ENCODE results near the gene MED12L.

Gene MED12L

DNA sequence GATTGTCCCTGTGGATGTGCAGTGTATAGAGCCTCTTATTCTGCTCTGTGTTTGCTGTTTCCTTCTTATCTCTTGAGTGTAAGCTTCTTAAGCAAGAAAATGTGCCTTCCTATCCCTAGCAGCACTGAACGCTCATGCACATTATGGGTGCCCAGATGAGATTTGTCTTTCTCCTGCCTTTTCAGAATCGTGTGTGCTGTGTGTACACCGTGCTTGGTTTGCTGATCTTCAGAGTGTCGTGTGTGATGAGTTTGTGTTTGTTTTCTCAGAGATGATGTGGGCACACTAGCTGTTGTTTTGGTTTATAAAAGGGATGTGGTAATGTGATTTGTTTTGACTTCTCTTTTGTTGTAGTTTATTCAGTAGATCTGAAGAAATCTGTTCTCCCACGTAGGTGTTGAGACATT is 97.8 kb downstream of the MED12L start:
- Histone ChIP-seq H3K27ac (replicated peaks) (no peak overlapping the region), H3K4me3 (replicated peaks; ENCODE audit: insufficient read depth, low read length) (no peak overlapping the region), H3K27me3 (ENCODE audit: insufficient read depth, poor library complexity, severe bottlenecking) (no peaks in the 10 kb centered on the region)
- DNase-seq (ENCODE audit: low read depth in 1 of 2, low spot score in 1 of 2): no peak
- TF ChIP-seq, protein P1, sequence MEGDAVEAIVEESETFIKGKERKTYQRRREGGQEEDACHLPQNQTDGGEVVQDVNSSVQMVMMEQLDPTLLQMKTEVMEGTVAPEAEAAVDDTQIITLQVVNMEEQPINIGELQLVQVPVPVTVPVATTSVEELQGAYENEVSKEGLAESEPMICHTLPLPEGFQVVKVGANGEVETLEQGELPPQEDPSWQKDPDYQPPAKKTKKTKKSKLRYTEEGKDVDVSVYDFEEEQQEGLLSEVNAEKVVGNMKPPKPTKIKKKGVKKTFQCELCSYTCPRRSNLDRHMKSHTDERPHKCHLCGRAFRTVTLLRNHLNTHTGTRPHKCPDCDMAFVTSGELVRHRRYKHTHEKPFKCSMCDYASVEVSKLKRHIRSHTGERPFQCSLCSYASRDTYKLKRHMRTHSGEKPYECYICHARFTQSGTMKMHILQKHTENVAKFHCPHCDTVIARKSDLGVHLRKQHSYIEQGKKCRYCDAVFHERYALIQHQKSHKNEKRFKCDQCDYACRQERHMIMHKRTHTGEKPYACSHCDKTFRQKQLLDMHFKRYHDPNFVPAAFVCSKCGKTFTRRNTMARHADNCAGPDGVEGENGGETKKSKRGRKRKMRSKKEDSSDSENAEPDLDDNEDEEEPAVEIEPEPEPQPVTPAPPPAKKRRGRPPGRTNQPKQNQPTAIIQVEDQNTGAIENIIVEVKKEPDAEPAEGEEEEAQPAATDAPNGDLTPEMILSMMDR (IDR thresholded peaks at IDR 0.05; ENCODE audit: insufficient read depth, low read length): no peak
- TF ChIP-seq SPI1 (IDR thresholded peaks at IDR 0.05; ENCODE audit: borderline replicate concordance, low read depth): no peak
- TF ChIP-seq, protein P2, sequence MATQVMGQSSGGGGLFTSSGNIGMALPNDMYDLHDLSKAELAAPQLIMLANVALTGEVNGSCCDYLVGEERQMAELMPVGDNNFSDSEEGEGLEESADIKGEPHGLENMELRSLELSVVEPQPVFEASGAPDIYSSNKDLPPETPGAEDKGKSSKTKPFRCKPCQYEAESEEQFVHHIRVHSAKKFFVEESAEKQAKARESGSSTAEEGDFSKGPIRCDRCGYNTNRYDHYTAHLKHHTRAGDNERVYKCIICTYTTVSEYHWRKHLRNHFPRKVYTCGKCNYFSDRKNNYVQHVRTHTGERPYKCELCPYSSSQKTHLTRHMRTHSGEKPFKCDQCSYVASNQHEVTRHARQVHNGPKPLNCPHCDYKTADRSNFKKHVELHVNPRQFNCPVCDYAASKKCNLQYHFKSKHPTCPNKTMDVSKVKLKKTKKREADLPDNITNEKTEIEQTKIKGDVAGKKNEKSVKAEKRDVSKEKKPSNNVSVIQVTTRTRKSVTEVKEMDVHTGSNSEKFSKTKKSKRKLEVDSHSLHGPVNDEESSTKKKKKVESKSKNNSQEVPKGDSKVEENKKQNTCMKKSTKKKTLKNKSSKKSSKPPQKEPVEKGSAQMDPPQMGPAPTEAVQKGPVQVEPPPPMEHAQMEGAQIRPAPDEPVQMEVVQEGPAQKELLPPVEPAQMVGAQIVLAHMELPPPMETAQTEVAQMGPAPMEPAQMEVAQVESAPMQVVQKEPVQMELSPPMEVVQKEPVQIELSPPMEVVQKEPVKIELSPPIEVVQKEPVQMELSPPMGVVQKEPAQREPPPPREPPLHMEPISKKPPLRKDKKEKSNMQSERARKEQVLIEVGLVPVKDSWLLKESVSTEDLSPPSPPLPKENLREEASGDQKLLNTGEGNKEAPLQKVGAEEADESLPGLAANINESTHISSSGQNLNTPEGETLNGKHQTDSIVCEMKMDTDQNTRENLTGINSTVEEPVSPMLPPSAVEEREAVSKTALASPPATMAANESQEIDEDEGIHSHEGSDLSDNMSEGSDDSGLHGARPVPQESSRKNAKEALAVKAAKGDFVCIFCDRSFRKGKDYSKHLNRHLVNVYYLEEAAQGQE (IDR thresholded peaks at IDR 0.05; ENCODE audit: insufficient replicate concordance, low read depth): no peak

DNA sequence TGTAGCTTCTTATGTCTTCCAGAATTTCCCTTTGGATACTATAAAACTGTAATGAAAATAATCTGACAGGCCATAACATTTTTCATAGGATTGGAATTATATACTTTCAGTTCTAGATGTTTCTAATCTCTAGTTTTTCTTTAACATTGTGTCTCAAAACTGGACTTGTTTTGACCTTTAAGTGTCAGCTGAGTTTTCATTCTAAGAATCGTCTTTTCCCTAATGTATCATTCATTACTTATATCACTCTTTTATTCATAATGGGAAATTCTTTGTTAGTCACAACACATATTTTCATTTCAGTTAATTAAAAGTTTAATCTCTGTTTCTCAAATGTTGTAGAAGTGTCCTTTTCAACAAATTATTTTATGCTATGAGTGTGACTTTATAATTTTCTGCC is 105.6 kb downstream of the MED12L start:
- Histone ChIP-seq H3K4me3 (replicated peaks; ENCODE audit: insufficient read depth, low read length) (no peak overlapping the region), H3K27me3 (ENCODE audit: insufficient read depth, poor library complexity, severe bottlenecking) (no peaks in the 10 kb centered on the region), H3K27ac (replicated peaks) (no peak overlapping the region)
- DNase-seq (ENCODE audit: low read depth in 1 of 2, low spot score in 1 of 2): no peak
- TF ChIP-seq GABPA (IDR thresholded peaks at IDR 0.05; ENCODE audit: low read depth) (no peak), SPI1 (IDR thresholded peaks at IDR 0.05; ENCODE audit: borderline replicate concordance, low read depth) (no peak), POLR2AphosphoS5 (IDR thresholded peaks at IDR 0.05; ENCODE audit: low read depth) (no peak)
- TF ChIP-seq, protein P2 (IDR thresholded peaks at IDR 0.05; ENCODE audit: insufficient replicate concordance, low read depth): no peak
- TF ChIP-seq, protein P1 (IDR thresholded peaks at IDR 0.05; ENCODE audit: insufficient read depth, low read length): no peak

DNA sequence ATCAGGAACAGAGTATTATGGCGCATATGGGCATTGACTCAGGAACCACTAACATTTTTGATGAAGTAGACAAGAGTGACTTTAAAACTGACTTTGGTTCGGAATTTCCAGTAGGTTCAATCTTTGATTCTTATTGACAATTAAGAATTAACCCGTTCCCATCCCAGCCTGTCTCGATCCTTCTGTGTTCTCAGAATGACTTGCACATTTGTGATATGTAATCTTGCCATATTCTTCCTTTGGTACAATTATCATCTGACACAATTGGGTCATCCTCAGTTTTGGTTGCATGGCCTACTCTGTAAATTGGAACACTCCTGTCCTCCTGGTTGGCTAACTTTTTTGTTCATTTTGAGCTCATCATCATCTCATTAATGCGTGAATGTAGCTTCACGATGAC is 107.1 kb downstream of the MED12L start:
- TF ChIP-seq, protein P1 (IDR thresholded peaks at IDR 0.05; ENCODE audit: insufficient read depth, low read length): no peak
- no peak for TF ChIP-seq SPI1 (IDR thresholded peaks at IDR 0.05; ENCODE audit: borderline replicate concordance, low read depth)
- TF ChIP-seq POLR2AphosphoS5 (IDR thresholded peaks at IDR 0.05; ENCODE audit: low read depth): no peak
- no peak for TF ChIP-seq GABPA (IDR thresholded peaks at IDR 0.05; ENCODE audit: low read depth)
- TF ChIP-seq, protein P2 (IDR thresholded peaks at IDR 0.05; ENCODE audit: insufficient replicate concordance, low read depth): no peak
- Histone ChIP-seq H3K4me3 (replicated peaks; ENCODE audit: insufficient read depth, low read length) (no peak overlapping the region), H3K27me3 (ENCODE audit: insufficient read depth, poor library complexity, severe bottlenecking) (no peaks in the 10 kb centered on the region), H3K27ac (replicated peaks) (no peak overlapping the region)
- no peak for DNase-seq (ENCODE audit: low read depth in 1 of 2, low spot score in 1 of 2)
